HCT116 (cell line): Measurements from ENCODE around the gene ZNF426. TPM values are rescaled to one million over a fixed set of nuclear protein-coding genes. Genes with fewer than 3 reads are reported as not detected.

Source experiments
- ATAC-seq: fragments of 200-7000 bp; cut with Tn5 transposase; 2 replicates; pipeline ENCODE4 v1.9.1; 2020; ENCODE audit warnings: mild to moderate bottlenecking, moderate library complexity
- BruUV-seq: library from RNA; stranded (reverse); fragments of 400-500 nt; replicated peaks from 2 replicates; lab custom pipeline; 2021; lab: Mats Ljungman, UMichigan
- CTCF ChIA-PET: fragments of 300-600 bp; sonication (Branson Sonifier 250); formaldehyde crosslinking; loops from one replicate; lab custom pipeline; 2021; ENCODE audit warnings: antibody characterized with exemption; lab: Charles Lee
- POLR2A ChIA-PET: fragments of 300-600, 350-600 bp; sonication (Branson Sonifier 250); formaldehyde crosslinking; loops from one replicate; lab custom pipeline; 2021; ENCODE audit warnings: antibody characterized with exemption; lab: Charles Lee
- RAD21 ChIA-PET, 2 experiments: fragments of 300-600 bp; sonication (Branson Sonifier 250); formaldehyde crosslinking; loops; one replicate each; lab custom pipeline; 2023; ENCODE audit warnings: low total read pairs in 2 of 2; ENCODE audit not compliant: uncharacterized antibody in 2 of 2, unreplicated experiment in 2 of 2, low non-redundant PET in 1 of 2; lab: Charles Lee
- DNase-seq: peaks from one replicate; pipeline ENCODE4 v3.0.0-alpha.2; 2010; ENCODE audit warnings: low read depth, low spot score
- H2AFZ ChIP-seq: fragments of 200-600 bp; shearing (Covaris generic), sonication (generic); 2 replicates; pipeline ENCODE4 v1.6.1; 2017; ENCODE audit warnings: low read depth, mixed run types, mixed read lengths, antibody characterized with exemption, low read length; ENCODE audit not compliant: poor library complexity, severe bottlenecking
- H3K27ac ChIP-seq: 2 replicates; pipeline ENCODE4 v1.5.1; 2012; ENCODE audit warnings: low read depth, low read length
- H3K27me3 ChIP-seq: fragments of 200-600 bp; sonication (generic); 2 replicates; pipeline ENCODE4 v1.6.1; 2016; ENCODE audit warnings: mixed run types, low read length, mixed read lengths; ENCODE audit not compliant: insufficient read depth
- H3K36me3 ChIP-seq, 2 experiments: fragments of 200-500 bp in 1 of 2; fragments of 200-600 bp in 1 of 2; sonication (Bioruptor generic) in 1 of 2; sonication (generic) in 1 of 2; 2 replicates each; pipeline versions ENCODE4 v1.5.1 to v1.6.1; 2014 to 2016; ENCODE audit warnings: low read length in 2 of 2, inconsistent platforms in 1 of 2, mixed read lengths in 1 of 2, mixed run types in 1 of 2; ENCODE audit not compliant: insufficient read depth in 2 of 2, control insufficient read depth in 1 of 2
- H3K4me1 ChIP-seq, 2 experiments: fragments of 200-600 bp in 1 of 2; sonication (generic) in 1 of 2; 2 replicates each; pipeline versions ENCODE4 v1.5.1 to v1.6.1; 2012 to 2017; ENCODE audit warnings: low read length in 2 of 2, inconsistent platforms in 1 of 2, mild to moderate bottlenecking in 1 of 2, mixed read lengths in 1 of 2, mixed run types in 1 of 2, moderate library complexity in 1 of 2; ENCODE audit not compliant: insufficient read depth in 2 of 2, control insufficient read depth in 1 of 2
- H3K4me2 ChIP-seq: fragments of 200-600 bp; sonication (generic); 2 replicates; pipeline ENCODE4 v1.6.1; 2017; ENCODE audit warnings: mixed run types, low read length, mixed read lengths
- H3K4me3 ChIP-seq, 2 experiments: fragments of 200-600 bp in 1 of 2; sonication (generic) in 1 of 2; replicated peaks in 1 of 2; 2 replicates each; pipeline ENCODE4 v1.5.1; 2011 to 2016; ENCODE audit warnings: low read length in 2 of 2, control low read depth in 1 of 2, low read depth in 1 of 2, mild to moderate bottlenecking in 1 of 2, mixed read lengths in 1 of 2, mixed run types in 1 of 2
- H3K79me2 ChIP-seq: fragments of 200-600 bp; sonication (generic); 2 replicates; pipeline ENCODE4 v1.6.1; 2017; ENCODE audit warnings: mild to moderate bottlenecking, mixed run types, low read length, moderate library complexity, mixed read lengths; ENCODE audit not compliant: insufficient read depth
- H3K9ac ChIP-seq: fragments of 200-600 bp; sonication (generic); 2 replicates; pipeline ENCODE4 v1.6.1; 2016; ENCODE audit warnings: low read length, mixed read lengths
- H3K9me2 ChIP-seq: fragments of 200-600 bp; sonication (generic), shearing (Covaris generic); 2 replicates; pipeline ENCODE4 v1.6.1; 2017; ENCODE audit warnings: mixed run types, mild to moderate bottlenecking, moderate library complexity; ENCODE audit not compliant: insufficient read depth
- H3K9me3 ChIP-seq, 2 experiments: fragments of 200-500 bp in 1 of 2; fragments of 200-600 bp in 1 of 2; sonication (Bioruptor generic) in 1 of 2; sonication (generic) in 1 of 2; 2 replicates each; pipeline ENCODE4 v1.6.1; 2014 to 2017; ENCODE audit warnings: low read length in 2 of 2, mixed read lengths in 2 of 2, inconsistent platforms in 1 of 2, low read depth in 1 of 2, mild to moderate bottlenecking in 1 of 2, mixed run types in 1 of 2, moderate library complexity in 1 of 2; ENCODE audit not compliant: control insufficient read depth in 1 of 2, insufficient read depth in 1 of 2
- H4K20me1 ChIP-seq: fragments of 200-600 bp; sonication (generic), shearing (Covaris generic); 2 replicates; pipeline ENCODE4 v1.6.1; 2017; ENCODE audit warnings: mixed run types, mild to moderate bottlenecking, moderate library complexity; ENCODE audit not compliant: insufficient read depth
- SRF ChIP-seq: IDR thresholded peaks from 2 replicates; pipeline ENCODE4 v1.6.1; 2012; ENCODE audit warnings: low read depth
- intact Hi-C: fragments of 100-400 bp; cut with micrococcal nuclease; formaldehyde crosslinking; loops from 2 replicates; pipeline ENCODE4 v1.10.0; 2022
- total RNA-seq: library from RNA; stranded (reverse); gene quantifications from one replicate; pipeline ENCODE4 v1.2.1, GENCODE V29; 2021; ENCODE audit not compliant: unreplicated experiment
- TF ChIP-seq, protein P1 (sequence below), 3 experiments: fragments of 200-600 bp in 1 of 3; sonication (generic) in 1 of 3; IDR thresholded peaks in 2 of 3; conservative IDR thresholded peaks in 1 of 3; 2 replicates each; pipeline ENCODE4 v1.5.1; 2012 to 2017; ENCODE audit warnings: low read depth in 2 of 3, low read length in 2 of 3, antibody characterized with exemption in 1 of 3, borderline replicate concordance in 1 of 3, control low read depth in 1 of 3, mild to moderate bottlenecking in 1 of 3, mixed read lengths in 1 of 3, mixed run types in 1 of 3, moderate library complexity in 1 of 3; ENCODE audit not compliant: insufficient read depth in 1 of 3
- TF ChIP-seq, protein P2 (sequence below): IDR thresholded peaks from 2 replicates; pipeline ENCODE4 v1.6.1; 2011; ENCODE audit warnings: mild to moderate bottlenecking, low read length, moderate library complexity; ENCODE audit not compliant: insufficient replicate concordance; ENCODE audit errors: extremely low read depth
- TF ChIP-seq, protein P3 (sequence below): IDR thresholded peaks from 2 replicates; pipeline ENCODE4 v1.6.1; 2012

ZNF426 gene
- total RNA-seq, 1 experiment from 2014 or later: 1.7 TPM

DNA sequence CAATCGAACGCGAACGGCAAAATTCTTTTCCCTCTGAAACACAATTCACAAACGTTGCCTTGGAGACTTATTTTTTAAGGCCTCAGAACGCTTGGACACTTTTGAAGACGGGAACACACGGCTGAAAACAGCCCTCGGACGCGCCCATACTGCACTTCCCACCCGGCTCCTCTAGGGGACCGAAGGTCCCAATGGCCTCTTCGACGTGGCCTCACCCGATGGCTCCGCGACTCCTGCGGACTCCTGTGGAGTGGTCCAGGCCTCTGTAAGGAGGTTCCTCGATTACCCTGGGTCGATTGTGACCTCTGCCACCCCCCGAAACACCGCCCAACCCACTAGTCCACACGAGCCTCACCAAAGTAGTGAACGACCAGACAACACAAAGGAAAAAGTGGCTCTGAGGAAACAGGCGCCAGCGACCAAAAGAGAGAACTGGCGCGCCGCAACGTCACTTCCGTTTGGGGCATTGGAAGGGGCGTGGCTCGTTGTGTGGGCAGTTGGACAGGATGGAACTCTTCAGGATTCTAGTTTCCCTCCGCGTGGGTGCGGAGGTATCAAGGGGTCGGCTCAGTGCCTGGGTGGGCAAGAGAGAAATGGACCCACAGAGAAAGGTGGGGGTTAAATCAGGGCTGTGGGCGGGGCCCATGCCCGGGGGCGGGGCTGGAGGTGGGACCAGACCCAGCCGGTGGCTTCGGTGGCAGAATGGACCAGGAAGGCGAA lies 40.1 kb downstream of the ZNF426 start, which contains the start of gene ZNF560:
ZNF560 (minus strand) TSS at position 434 of the 720 bp plus-strand sequence. CDS start 23,303 bp downstream, outside the sequence.
- POLR2A ChIA-PET: no interaction called here
- TF ChIP-seq, protein P1, sequence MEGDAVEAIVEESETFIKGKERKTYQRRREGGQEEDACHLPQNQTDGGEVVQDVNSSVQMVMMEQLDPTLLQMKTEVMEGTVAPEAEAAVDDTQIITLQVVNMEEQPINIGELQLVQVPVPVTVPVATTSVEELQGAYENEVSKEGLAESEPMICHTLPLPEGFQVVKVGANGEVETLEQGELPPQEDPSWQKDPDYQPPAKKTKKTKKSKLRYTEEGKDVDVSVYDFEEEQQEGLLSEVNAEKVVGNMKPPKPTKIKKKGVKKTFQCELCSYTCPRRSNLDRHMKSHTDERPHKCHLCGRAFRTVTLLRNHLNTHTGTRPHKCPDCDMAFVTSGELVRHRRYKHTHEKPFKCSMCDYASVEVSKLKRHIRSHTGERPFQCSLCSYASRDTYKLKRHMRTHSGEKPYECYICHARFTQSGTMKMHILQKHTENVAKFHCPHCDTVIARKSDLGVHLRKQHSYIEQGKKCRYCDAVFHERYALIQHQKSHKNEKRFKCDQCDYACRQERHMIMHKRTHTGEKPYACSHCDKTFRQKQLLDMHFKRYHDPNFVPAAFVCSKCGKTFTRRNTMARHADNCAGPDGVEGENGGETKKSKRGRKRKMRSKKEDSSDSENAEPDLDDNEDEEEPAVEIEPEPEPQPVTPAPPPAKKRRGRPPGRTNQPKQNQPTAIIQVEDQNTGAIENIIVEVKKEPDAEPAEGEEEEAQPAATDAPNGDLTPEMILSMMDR (IDR thresholded peaks at IDR 0.05 in 2 of 3, conservative IDR thresholded peaks at IDR 0.05 in 1 of 3; ENCODE audit: borderline replicate concordance in 1 of 3, insufficient read depth in 1 of 3, low read depth in 2 of 3, low read length in 2 of 3): peak in 1 of 3 experiments; percentile 11; a peak in 1 of 6 replicates
- TF ChIP-seq, protein P2, sequence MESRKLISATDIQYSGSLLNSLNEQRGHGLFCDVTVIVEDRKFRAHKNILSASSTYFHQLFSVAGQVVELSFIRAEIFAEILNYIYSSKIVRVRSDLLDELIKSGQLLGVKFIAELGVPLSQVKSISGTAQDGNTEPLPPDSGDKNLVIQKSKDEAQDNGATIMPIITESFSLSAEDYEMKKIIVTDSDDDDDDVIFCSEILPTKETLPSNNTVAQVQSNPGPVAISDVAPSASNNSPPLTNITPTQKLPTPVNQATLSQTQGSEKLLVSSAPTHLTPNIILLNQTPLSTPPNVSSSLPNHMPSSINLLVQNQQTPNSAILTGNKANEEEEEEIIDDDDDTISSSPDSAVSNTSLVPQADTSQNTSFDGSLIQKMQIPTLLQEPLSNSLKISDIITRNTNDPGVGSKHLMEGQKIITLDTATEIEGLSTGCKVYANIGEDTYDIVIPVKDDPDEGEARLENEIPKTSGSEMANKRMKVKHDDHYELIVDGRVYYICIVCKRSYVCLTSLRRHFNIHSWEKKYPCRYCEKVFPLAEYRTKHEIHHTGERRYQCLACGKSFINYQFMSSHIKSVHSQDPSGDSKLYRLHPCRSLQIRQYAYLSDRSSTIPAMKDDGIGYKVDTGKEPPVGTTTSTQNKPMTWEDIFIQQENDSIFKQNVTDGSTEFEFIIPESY: no peak
- TF ChIP-seq, protein P3, sequence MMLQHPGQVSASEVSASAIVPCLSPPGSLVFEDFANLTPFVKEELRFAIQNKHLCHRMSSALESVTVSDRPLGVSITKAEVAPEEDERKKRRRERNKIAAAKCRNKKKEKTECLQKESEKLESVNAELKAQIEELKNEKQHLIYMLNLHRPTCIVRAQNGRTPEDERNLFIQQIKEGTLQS: no peak
- TF ChIP-seq SRF: no peak
- TF ChIP-seq, all 23 proteins: peak for 1
- H2AFZ ChIP-seq: no peak within 1 kb of the TSS
- H3K36me3 ChIP-seq: no peaks in the 10 kb centered on the region
- H3K27me3 ChIP-seq: no peaks in the 10 kb centered on the region
- H3K4me2 ChIP-seq: no peak within 1 kb of the TSS
- H3K9me2 ChIP-seq: no peaks in the 10 kb centered on the region
- no TSS peak for BruUV-seq
- intact Hi-C loops: no loop called here
- ChIA-PET CTCF (no interaction called here), RAD21 (no interaction called here)
- no peak for DNase-seq
- no peaks in the 10 kb centered on the region for H4K20me1 ChIP-seq
- no peaks in the 10 kb centered on the region for H3K79me2 ChIP-seq
- H3K27ac ChIP-seq: no peak within 1 kb of the TSS
- H3K9ac ChIP-seq: no peak within 1 kb of the TSS
- no peak for ATAC-seq
- H3K4me3 ChIP-seq: no peak within 1 kb of the TSS
- H3K9me3 ChIP-seq: peaks cover 8 to 13% of the 10 kb centered on the region in 2 experiments; a peak in 2 of 4 replicates
- no peaks in the 10 kb centered on the region for H3K4me1 ChIP-seq
